HG03175 (cell line): ENCODE measurements around the gene BCL7A.
A peak's percentile ranks its signal among the peaks of the same experiment; 100 is the strongest.
"Not testable (repeated sequence)": the region's sequence is repeated elsewhere in the genome, so short reads cannot be mapped to it uniquely, and the experiment has no call there.

Experiments
- ATAC-seq: cut with Tn5 transposase; IDR thresholded peaks from one replicate; pipeline ENCODE4 v1.9.1; 2021; ENCODE audit warnings: mild to moderate bottlenecking, moderate library complexity; ENCODE audit not compliant: unreplicated experiment

The BCL7A gene

GRCh38 chr12:122051231-122051876 lies 29.7 kb downstream of the BCL7A start:
- no peak for ATAC-seq

DNA sequence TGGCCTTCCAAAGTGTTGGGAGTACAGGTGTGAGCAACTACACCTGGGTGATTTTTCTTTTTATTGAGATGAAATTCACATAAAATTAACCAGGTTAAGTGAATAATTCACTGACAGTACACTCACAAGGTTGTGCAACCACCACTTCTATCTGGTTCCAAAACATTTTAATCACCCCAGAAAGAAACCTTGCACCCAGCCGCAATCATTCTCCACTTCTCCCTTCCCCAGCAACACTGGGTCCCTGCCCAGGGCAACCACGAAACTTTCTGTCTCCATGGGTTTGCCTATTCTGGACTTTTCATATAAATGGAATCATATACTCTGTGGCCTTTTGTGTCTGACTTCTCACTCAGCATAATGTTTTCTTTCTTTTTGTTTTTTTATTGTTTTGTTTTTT lies 30.6 kb downstream of the BCL7A start:
- ATAC-seq, result no peak

DNA sequence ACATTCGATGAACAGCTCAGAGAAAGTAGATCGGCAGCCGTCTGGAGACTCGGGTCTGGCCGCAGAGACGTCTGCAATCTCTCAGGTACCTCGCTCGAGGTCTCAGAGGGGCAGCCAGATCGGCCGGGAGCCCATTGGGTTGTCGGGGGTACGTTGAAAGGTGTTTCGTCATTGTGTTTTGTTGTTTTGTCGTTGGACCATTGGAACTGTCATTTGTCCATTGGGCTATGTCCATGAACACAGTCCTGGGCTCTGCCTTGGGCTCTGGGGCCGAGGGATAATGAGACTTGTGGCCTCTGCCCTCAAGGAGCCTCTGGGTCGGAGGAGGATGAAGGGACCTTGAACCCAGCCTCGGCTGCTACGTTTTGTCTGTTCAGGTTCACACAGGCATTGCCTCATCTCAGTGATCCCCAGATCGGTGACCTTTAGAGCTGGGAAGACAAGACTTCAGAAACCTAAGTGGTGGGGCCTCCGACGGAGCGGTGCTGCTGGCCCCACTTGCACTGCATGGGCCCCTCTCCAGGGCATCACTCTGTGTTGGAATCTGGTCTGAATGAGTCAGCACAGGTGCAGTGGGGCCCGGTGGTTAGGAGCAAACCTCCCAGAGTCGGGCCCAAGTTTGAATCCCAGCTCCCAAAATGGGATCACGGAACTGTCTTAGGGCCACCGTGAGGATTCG lies 33.3 kb downstream of the BCL7A start:
- ATAC-seq, result no peak

DNA sequence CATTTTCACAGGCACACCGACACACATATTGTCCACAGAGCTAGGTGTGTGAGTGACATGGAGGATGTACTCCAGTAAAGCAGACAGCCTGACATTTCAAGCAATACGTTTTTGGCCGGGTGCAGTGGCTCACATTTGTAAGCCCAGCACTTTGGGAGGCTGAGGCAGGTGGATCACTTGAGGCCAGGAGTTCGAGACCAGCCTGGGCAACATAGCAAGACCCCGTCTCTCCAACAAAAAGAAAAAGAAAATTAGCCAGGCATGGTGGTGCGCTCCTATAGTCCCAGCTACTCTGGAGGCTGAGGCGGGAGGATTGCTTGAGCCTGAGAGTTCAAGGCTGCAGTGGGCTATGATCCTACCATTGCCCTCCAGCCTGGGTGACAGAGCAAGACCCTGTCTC lies 34.7 kb downstream of the BCL7A start:
- not testable (repeated sequence) for ATAC-seq

- no peak for ATAC-seq
Observed at GRCh38 chr12:122057007-122057735, 35.5 kb downstream of the BCL7A start.

GRCh38 chr12:122057769-122058168 lies 36.1 kb downstream of the BCL7A start:
- no peak for ATAC-seq

DNA sequence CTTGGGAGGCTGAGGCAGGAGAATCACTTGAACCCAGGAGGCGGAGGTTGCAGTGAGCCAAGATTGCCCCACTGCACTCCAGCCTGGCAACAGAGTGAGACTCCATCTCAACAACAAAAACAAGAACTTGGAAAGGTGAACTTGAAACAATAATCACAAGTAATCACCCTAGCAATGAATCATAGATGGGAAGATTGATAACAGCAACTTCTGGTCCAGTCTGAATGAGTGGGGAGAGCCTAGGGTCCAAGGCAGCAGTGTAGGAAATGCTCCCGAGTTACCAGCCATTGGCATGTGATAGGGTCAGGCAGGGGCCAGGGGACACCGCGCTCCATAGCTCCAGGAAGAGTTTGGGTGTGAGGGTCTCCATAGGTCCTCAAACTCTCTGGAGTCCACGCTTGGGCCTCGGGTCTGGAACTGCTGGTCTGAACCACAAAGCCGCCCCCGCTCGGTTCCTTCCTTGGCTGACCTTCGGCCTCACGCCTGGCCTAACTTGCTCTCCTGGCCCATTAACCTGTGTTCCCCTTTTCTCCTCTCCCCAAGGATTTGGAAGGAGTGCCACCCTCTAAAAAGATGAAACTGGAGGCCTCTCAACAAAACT lies 37.0 kb downstream of the BCL7A start:
- ATAC-seq, result no peak

- no peak for ATAC-seq
Observed at GRCh38 chr12:122059203-122059960, 37.7 kb downstream of the BCL7A start.

DNA sequence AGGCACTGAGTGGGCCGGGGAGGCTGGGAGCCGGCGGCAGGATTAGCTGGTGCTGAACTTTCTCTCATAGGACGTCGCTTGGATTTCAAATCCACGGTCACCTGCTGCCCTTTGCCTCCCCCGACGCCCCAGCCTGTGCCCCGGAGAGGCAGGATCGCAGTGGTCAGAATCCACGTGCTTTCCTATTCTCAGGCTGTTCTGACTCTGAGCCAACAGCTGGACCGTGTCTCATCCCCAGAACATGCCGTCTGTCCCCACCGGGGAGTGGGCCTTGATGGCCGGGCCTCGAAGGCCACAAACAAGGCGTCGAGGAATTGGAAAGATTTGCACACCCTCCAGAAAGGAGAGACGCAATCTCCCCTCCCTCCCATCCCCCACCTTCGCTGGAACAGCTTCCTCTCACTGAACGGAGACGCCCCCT lies 38.4 kb downstream of the BCL7A start:
- ATAC-seq, result no peak

- ATAC-seq, result no peak
Observed at GRCh38 chr12:122061253-122061652, 39.6 kb downstream of the BCL7A start.

DNA sequence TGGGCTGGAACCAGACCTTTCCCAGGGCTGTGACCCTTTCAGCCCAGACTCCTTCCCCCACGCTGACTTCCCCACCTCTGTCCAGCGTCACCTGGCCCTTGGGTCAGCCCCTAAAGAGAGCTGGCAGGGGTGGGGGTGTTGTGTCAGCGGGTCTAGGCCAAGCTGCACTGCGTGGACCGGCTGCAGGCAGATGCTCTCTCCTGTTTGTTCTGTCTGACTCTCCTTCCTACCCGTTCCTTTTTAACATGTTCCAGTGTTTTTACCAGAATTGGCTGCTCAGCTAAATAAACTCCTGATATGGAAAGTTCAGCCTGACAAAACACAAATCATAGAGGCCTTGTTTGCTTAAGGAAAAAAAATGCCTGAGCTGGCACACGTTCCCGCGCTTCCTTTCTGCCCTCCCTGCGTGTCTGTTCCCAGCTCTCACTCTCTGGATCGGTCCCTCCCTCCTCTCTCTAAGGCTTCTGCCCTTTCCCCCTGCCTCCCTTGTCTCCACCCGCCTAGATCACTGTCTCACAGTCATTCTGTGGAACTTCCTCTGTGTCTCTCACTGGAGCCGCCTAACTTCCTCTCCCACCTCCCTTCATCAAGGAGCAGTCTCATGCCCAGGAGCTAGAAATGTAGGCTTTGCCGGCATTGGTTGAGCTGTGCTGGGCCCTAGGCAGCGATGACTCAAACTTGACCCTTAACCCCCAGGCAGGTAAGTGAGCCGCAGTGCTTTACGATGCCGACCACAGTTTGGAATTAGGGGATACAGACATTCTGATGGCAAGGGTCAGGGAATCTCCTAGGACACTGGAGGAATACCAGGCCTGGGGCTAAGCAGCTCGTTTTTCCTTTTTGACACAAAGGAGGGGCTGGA lies 41.4 kb downstream of the BCL7A start:
- no peak for ATAC-seq

DNA sequence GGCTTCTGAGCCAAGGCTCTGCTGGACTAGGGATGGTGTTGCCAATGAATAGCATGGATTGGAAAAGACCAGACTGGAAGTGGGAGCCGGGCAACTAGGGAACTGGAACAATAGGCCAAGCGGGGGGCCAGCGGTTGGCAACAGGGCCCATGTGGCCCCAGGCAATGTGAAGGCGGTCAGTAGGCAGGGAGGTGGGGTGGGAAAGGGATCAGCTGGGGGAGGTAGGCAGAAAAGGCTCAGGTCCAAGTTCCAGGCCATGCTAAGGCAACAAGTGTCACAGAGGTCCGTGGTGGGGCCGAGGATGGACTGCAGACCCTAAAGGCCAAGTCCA lies 42.0 kb downstream of the BCL7A start:
- ATAC-seq, result no peak

DNA sequence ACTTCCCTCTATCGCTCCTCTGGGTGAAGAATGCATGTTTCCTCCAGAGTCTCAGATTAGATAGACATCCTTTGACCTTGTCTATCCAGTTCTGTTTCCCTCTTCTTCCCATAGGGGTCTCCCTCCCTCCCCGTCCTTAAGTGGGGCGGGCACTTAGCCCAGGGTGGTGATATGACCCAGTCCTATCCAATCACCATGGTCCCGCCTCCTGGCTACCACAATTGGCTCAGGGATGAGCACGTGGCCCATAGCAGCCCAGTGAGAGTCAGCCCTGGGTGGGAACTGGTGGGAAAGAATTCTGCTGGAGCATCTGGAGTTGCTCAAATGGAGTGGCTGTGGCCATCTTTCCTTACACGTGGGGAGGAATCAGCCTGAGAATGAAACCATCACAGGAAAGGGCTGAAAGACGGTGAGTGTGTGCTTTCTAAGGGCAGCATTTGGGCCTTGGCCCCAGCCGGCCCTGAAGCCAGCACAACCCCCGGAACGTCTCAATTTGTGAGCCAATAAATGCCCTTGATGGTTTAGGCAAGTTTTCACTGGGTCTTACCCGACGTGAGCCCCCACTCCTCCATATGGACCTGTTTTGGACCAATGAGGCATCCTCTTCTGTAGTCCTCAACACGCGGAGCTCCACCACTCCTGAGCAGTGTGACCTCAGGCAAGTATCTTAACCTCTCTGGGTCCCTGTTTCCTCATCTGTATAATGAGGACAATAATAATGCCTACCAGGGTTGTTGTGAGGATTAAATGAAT lies 42.5 kb downstream of the BCL7A start:
- no peak for ATAC-seq

DNA sequence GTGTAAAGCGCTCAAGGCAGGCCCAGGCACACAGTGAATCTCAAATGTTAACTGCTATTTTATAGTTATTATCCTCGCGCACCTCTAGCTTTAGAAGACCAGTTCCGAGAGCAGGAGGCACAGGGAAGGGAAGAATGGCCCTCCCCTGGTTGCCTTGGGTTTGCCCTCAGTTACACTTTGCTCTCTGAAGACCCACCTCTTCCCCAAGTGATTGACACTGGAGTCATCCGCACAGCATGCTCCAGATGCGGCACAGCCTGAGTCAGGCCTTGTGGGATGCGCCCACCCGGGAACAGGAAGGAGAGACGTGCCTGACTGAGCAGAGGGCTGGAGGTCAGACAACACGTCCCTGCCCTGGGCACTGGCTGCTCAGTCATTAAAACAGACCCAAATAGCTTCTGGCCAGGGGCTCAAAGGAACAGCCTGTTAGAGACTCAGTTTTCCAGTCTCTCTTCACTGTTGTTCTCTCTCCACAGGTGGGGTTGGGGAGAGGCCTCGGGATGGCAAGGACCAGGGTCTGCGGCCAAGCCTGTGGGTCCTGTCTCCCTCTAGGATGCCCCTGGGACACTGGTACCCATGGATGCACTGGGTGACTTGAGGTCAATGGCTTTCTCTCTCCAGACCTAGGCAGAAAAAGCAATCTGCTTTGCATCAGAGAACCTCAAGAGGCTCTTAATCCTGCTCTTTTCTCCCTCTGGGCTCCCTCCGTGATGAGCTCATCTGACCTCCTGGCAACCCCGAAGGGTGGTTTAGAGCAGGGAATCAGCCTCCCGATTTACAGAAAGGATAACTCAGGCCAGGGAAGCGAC lies 43.3 kb downstream of the BCL7A start:
- no peak for ATAC-seq

GRCh38 chr12:122067548-122067947 lies 45.9 kb downstream of the BCL7A start:
- no peak for ATAC-seq

GRCh38 chr12:122067966-122068365 lies 46.3 kb downstream of the BCL7A start:
- ATAC-seq, result peak; percentile 92

DNA sequence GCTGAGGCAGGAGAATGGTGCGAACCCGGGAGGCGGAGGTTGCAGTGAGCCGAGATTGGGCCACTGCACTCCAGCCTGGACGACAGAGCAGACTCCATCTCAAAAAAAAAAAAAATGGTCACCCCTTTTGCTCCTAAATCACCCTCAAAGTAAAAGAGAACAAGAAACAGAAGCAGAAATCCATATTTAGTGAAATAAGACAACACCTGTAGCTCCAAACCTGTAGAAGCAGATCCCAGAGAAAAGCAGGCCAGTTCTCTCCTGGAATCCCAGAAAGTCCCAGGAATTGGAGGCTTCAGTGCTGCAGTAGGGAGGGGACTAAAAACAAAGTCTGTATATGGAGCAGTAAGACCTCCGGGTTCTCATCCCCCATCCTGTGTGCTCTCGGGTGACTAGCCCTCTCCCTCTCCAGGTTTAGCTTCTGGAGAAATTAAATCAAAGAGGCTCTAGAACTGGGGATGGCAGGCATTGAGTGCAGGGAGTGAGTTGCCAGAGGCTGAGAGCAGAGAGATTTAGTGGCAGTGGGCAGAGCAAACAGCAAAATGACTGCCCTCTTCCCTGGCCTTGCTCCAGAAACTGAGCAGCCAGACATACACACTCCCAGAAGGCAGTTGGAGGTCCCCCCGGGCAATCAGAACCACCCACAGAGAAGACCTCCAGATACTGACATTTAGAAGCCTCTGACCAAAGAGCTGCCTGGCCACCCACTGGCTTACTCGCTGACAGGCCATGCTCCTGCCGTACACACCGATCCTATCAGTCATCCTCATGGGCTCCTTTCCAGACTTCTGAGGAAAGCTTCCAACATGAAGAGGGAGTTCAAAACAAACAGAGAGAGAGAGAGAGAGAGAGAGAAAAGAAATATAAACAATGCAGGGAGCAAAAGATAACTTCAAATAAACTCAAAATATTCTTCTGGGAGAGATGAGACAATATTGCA lies 50.6 kb downstream of the BCL7A start:
- no peak for ATAC-seq

GRCh38 chr12:122073815-122074214 lies 52.1 kb downstream of the BCL7A start:
- no peak for ATAC-seq
